Fibroblast of skin of right biceps (primary cell): ENCODE data around the gene SART3.

ENCODE experiments used
- DNase-seq: peaks from one replicate; pipeline ENCODE4 v3.0.0-alpha.2; 2013

SART3 gene, protein sequence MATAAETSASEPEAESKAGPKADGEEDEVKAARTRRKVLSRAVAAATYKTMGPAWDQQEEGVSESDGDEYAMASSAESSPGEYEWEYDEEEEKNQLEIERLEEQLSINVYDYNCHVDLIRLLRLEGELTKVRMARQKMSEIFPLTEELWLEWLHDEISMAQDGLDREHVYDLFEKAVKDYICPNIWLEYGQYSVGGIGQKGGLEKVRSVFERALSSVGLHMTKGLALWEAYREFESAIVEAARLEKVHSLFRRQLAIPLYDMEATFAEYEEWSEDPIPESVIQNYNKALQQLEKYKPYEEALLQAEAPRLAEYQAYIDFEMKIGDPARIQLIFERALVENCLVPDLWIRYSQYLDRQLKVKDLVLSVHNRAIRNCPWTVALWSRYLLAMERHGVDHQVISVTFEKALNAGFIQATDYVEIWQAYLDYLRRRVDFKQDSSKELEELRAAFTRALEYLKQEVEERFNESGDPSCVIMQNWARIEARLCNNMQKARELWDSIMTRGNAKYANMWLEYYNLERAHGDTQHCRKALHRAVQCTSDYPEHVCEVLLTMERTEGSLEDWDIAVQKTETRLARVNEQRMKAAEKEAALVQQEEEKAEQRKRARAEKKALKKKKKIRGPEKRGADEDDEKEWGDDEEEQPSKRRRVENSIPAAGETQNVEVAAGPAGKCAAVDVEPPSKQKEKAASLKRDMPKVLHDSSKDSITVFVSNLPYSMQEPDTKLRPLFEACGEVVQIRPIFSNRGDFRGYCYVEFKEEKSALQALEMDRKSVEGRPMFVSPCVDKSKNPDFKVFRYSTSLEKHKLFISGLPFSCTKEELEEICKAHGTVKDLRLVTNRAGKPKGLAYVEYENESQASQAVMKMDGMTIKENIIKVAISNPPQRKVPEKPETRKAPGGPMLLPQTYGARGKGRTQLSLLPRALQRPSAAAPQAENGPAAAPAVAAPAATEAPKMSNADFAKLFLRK

DNA sequence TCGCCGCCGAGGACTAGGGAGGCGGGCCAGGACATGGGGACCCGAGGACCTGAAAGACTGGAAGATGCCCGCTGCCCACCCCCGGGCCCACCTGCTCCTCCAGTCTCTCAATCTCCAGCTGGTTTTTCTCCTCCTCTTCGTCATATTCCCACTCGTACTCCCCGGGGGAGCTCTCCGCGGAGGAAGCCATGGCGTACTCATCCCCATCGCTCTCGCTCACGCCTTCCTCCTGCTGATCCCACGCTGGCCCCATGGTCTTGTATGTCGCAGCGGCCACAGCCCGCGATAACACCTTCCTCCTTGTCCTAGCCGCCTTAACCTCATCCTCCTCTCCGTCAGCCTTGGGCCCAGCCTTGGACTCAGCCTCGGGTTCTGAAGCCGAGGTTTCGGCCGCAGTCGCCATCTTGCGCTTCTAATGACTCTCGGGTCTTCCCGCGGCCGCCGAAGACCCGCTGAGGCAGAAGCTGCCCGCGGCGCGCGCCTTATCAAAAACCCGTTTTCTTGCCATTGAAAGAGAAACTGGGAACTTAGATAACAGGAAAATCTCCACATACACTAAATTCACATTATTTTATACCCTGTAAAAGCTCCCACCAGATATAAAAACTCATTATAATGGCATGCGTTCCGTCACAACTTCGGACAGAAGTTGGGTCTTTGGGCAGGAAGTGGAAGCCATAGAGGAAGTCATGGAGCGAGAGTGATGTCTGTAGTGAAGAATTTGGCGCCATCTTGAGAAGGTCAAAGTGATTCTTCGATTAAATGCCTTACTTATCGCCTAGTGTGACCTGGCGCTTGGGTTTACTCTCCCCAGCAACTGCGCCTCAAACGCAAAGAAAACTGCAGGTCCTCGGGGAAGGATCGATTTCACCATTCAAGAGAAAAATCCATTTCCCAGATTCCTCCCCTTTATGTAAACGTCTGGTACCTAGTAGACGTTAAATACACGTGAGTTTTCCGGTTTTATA lies at the start of gene SART3:
Gene SART3, minus strand, starts transcription at position 422 of the 968 bp plus-strand sequence. Its CDS starts 19 bp downstream, at position 403.
- DNase-seq, result peak; percentile 89

DNA sequence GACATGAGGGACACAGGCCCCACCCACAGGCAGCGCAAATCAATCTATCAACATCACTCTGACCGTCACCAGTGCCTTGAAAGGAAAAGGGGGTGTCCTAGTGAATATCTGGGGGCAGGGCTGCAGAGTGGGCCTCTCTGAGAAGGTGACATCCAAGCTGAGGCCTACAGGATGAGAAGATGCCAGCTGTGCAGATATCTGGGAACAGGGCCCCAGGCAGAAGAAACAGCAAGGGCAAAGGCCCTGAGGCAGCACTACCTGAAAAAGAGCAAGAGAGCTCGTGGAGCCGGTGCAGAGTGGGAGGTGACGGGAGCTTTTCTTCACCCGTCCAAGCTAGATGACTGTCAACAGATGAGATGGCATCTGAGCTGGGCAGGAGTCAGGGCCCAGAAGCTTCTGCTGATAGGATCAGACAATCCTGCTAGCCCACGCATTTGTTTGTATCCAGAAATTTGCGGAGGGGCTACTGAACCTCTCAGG lies 49.4 kb upstream of the SART3 start:
- DNase-seq, result no peak

DNA sequence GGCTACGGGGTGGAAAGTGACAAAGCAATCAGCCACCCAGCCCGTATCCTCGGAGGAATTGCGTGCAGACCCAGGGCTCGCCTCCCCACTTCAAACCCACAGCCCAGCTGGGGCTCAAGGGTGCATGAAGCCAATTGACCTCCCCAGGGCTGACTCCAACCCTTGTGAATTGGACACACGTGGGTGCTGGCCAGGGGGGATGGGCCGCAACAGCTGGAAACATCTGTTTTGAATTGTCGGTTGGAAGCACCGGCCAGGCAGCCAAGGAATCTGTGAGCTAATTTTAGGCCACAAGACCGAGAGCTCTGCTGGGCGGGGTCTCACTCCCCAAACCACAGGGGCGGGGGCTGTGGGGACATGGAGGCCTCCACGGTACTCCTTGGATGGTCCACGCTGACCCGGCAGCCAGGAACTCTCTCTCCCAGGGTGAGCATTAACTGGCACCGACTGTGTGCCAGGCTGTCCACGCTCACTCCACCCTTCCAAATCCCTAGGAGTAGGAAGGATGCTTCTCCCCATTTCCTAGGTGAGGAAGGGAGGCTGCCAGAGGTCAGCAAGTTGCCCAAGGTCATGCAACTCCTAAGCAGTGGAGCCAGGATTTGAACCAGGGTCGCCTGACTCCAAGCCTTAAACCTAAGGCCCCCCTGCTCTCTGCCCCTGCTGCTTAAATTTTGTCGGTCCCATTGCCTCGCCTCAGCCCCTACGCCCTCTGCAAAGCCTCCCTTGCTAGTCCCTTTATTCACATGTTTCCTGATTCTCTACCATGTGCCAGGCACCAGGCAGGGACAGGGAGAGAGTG lies 48.8 kb upstream of the SART3 start:
- peak; percentile 91 for DNase-seq

DNA sequence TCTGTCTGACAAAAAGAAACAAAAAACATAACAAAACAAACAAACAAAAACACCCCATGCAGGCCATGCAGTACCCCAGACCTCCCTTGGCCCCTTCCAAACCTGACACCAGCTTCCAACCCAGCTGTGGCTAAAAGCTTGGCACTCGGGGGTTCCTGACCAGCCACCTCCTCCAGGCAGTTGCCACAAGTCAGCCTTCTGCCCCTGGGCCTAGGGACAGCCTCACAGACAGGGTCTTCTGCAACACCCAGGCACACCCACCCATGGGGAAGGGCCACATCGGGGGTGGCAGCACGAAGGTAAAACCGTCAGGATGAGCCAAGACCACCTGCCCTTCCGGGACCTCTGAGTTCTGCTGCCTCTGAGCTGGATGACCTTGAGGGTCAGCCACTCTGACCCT lies 47.6 kb upstream of the SART3 start:
- DNase-seq, result no peak

DNA sequence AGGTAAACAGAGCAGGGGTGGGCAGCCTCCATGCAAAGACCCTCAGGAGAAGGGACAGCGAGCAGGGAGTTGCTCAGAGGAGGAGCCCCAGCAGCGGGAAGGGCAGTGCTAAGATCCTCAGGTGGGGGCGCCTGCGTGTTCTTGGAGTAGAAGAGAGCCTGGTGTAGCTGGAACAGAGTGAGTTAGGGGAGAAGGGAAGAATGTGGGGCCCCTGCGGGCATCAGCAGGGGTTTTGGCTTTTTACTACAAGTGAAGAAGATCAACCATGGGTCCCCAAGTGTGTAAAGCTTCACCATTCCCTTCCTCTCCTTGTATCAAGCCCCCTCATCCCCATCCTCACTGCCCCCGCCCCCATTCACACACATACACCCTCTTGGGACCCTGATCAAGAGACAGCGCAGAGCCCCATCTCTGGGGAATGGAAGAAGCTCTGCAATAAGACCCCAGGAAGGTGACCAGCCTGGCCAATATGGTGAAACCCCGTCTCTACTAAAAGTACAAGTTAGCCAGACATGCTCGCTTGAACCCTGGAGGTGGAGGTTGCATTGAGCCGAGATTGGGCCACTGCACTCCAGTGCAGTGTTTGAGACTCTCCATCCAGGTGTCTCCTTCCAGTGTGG lies 47.1 kb upstream of the SART3 start:
- no peak for DNase-seq

DNA sequence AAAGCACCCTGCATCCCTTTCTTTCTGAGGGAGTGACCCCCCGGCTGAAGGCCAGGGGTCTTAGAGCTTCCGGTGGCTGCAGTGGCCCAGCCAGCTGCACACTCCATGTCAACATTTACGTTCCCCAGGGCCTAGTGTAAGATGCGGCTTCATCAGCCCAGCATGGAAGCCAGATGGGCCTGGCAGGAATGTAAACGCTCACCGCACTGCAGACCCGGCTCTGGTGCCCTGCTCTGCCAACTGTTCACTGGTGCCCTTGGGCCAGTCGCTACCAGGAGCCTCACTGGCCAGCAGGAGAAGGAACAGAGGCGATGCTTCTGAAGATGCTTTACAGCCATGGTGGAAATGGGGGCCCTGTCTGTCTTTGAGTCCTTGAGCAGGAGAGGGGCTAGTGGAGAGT lies 45.5 kb upstream of the SART3 start:
- no peak for DNase-seq

DNA sequence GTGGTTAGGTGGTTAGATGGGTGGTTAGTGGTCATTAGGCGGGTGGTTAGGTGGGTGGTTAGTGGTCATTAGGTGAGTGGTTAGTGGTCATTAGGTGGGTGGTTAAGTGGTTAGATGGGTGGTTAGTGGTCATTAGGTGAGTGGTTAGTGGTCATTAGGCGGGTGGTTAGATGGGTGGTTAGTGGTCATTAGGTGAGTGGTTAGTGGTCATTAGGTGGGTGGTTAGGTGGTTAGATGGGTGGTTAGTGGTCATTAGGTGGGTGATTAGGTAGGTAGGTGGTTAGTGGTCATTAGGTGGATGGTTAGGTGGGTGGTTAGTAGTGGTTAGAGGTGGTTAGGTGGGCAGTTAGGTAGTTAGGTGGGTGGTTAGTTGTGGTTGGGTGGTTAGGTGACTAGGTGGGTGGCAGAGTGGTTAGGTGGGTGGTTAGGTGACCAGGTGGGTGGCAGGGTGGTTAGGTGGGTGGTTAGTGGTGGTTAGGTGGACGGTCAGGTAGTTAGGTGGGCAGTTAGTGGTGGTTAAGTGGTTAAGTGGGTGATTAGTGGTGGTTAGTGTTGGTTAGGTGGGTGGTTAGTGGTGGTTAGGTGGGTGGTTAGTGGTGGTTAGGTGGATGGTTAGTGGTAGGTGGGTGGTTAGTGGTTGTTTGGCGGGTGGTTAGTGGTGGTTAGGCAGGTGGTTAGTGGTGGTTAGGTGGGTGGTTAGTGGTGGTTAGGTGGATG lies 44.9 kb upstream of the SART3 start:
- DNase-seq, result no peak

DNA sequence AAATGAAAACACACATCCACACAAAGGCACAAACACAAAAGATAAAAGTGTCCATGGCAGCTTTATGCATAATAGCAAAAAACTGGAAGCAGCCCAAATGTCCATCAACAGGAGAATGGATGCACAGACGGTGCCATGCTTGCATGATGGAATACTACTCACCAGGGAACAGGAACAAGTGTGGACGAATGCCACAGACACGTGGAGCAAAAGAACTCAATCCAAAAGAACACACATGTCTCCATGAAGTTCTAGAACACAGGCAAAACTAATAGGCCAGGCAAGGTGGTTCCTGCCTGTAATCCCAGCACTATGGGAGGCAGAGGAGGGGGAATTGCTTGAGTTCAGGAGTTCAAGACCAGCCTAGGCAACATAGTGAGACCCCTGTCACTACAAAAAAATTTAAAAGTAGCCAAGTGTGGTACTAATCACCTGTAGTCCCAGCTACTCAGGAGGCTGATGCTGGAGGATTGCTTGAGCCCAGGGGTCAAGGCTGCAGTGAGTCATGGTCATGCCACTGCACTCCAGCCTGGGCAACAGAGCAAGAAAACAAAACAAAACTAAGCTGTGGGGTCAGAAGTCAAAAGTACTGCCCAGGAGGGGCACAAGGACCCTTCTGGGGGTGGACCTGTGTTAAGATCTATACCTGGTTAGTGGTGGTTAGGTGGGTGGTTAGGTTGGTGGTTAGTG lies 44.2 kb upstream of the SART3 start:
- no peak for DNase-seq

DNA sequence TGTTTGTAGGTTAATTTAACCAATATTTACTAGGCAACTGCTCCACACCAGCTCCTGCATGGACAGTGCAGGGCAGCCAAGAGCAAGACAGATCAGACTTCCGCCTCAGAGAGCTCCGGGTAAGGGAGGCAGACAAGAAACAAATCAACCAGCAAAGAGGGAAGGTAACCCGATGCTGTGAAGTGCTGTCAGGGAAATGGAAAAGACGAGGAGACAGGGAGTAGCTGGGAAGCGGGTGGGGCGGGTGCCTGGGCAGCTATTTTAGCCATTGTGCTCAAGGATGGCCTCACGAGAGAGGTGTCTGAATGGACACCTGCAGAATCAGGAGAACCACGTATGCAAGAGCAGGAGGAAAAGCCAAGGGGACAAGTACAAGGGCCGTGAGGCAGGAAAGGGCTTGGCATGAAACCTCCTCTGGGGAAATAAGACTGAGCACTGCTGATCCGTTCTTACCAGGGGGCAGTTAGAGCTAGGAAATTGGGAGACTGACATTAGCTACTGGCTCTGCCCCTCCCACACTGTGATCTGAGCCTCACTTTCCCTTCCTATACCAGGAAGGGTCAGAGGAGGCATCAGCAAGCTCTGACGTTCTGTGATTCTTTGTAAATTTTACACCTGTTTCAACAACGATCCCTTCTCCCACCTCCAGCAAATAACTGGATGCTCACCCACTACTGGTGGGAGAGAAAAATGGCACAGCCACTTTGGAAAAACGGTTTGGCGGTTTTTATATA lies 43.4 kb upstream of the SART3 start:
- DNase-seq, result no peak

DNA sequence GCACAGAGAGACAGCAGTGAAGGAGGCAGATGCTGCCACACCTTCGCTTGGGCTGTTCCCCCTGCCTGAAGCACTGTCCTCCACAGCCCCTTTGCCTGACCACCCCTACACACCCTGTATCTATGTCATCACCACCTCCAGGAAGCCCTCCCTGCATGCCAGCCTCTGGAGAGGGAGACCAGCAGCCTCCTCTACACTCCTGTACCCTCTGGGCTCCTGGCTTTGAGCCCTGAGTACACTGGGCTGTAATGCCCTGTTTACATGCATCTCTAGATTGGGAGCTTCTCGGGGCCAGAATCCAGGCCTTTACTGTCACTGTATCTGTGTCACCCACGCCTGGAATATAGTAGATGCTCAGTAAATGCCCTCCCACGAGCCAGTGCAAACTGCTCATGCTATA lies 42.8 kb upstream of the SART3 start:
- DNase-seq, result no peak

DNA sequence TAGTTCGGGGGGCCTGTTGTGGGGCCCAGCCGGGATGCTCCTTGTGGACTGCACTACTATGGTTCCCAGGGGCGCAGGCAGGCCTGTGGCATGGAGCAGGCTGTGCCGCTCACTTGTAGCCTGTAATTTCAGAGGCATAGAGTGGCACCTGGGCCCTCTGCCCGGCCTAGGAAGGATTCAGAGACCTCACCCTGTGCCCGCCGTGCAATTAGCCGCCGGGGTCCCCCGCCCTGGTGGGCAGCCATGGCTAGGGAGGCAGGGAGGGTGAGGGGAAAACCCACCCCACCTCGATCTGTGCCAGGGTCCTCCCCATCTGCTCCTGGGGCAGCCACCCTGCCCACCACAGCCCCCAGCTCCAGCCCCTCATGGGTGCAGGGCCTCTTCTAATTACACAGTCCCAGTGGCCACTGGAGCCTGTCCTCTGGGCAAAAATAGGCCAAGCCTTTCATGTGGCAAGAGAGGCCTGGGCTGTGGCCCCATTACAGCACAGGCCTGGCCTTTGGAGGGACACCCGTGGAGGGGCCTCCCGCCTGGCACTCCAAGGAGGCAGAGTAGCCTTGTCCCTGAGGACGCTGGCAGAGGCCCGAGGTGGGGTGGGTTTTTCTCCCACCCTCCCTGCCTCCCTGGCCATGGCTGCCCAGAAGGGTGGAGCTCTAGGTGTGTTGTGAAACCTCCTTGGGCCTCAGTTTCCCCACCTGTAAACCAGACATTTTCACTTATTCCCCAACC lies 42.2 kb upstream of the SART3 start:
- no peak for DNase-seq

DNA sequence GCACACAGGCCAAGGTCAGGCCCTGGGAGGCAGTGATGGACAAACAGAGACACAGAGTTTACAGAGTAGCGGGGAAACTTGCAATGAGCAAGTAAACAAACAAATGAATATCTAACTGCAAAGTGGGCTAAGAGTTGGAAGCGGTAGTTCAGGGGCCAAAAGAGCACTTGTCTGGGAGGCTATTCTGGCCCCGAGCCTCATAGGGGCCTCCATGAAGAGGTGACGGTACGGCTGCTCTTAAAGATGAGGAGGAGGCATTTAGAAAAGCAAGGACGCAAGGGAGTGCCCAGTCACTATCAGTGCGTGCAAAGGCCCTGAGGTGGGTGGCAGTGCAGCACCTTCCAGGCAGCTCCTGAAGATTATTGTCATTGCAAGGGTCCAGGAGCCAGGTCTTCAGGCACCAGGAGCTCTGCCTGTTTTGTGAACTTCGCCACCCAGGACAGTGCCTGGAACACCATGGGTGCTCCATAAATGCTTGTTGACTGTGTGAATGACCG lies 41.3 kb upstream of the SART3 start:
- DNase-seq, result no peak

DNA sequence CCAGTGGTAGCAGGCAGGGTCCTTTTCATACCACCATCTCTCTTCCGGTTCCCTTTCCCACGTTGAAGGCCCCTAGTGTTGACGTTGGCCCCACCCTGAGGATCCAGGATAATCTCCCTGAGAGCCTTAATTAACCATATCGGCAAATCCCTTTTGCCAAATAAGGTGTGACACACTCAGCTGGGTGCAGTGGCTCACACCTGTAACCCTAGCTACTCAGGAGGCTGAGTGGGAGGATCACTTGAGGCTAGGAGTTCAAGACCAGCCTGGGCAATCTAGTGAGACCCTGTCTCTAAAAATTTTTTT lies 39.7 kb upstream of the SART3 start:
- no peak for DNase-seq

DNA sequence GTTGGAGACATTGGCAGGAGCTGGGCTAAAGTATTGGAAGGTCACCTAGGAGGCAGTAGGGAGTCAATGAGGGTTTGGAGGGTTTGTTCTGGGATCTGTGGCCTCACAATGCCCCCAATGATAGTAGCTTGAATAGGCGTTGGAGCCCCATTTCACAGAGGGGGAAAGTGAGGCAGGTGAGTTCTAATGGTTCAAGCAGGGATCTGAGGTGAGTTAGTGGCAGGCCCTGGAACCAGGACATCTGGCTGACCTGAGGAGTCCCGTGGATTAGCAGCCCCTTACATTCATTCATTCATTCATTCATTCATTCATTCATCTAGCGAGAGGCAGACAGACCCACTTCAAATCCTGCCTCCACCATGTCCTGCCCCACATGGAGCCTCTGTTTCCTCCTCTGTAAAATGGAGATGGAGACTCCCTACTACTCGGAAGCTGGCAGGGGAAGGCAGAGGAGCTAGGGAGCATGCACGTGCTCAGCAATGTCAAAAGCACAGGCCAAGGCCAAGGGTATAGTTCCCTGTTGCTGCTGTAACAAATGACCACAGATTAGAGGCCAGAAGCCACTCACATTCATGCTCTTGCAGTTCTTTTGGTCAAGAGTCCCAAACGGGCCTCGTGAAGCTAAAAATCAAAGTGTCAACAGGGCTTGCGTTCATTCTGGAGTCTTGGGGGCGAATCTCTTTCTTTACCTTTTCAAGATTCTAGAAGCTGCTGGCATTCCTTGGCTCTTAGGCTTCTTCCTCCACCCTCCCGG lies 39.2 kb upstream of the SART3 start:
- no peak for DNase-seq

DNA sequence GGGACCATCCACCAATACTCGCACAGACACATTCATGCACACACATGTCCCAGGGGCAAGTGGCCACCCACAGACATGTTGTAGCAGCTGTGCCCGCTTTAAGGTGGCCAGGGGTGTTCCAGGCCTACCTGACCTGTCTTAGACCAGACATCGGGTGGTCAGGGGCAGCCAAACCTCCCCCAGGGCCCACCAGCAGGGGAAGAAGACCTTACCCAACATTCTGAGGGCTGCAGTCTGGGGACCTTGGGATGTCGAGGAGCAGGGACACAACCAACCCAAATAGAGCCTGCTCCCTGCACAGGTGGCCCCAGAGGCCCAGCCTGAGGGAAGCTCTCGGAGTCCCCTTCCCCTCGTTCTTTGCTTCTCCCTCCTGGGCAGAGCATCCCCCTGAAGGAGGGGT lies 38.6 kb upstream of the SART3 start:
- DNase-seq, result no peak

DNA sequence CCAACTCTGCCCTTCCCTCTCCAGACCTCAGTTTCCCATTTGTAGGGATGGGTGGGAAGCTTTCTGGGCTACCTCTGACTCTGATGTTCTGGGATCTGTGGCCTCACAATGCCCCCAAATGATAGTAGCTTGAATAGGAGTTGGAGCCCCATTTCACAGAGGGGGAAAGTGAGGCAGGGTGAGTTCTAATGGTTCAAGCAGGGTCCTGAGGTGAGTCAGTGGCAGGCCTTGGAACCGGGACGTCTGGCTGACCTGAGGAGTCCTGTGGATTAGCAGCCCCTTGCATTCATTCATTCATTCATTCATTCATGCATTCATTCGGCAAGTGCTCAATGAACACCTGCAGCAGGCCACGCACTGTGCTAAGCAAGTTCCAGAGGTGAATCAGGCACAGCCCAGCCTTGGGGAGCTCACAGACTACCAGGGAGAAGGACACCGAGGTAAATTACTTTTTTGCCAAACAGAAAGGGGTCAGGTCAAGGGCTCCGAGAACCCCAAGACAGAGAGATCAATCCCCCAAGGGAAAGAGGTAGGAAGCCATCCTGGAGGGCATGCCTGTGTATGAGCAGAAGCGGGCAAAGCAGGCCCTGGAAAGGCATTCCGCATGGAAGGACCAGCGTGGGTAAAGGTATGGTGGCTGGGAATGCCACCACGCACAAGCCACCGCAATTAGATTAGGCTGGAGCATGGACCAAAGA lies 37.7 kb upstream of the SART3 start:
- DNase-seq, result no peak
